Right lung (tissue), 5 donors: ENCODE data around the gene ABCG1. TPM values are rescaled to one million over a fixed set of nuclear protein-coding genes. Genes with fewer than 3 reads are reported as not detected.

Experiments
- DNase-seq, 2 donors: peaks; one replicate each; pipeline ENCODE4 v3.0.0-alpha.2; 2013
- polyA plus RNA-seq, 5 donors: library from polyadenylated mRNA; unstranded; fragments of 120-200 nt; gene quantifications; one replicate each; pipeline versions ENCODE4 v1.2.1 to v1.2.3, GENCODE V29; 2013; ENCODE audit warnings: inconsistent platforms in 1 of 5, low replicate concordance in 1 of 5; ENCODE audit not compliant: insufficient read length in 5 of 5, insufficient read depth in 1 of 5

Gene ABCG1
- polyA plus RNA-seq, 5 donors: 6.7 to 10.1 (median 8.8) TPM

DNA sequence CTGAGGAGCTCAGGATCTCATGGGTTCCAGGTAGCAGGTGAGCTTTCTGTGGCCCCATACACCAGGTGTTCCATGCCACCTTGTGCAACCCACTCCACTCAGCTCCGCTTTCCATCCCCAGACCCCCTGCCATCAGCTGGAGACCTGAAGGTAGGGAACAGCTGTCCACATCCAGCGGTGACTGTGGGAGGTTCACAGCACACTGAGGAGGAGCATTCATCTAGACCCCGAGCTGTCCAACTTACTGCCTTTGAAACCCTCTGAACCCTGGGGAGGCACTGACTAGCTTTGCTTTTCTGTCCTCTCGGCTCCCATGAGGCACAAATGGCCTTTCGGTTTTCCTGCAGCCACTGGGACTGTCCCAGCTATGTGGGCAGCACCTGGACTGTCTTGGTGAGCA lies 27.9 kb upstream of the ABCG1 start:
- no peak for DNase-seq

GRCh38 chr21:42191696-42192595 lies 27.0 kb upstream of the ABCG1 start:
- DNase-seq: no peak

DNA sequence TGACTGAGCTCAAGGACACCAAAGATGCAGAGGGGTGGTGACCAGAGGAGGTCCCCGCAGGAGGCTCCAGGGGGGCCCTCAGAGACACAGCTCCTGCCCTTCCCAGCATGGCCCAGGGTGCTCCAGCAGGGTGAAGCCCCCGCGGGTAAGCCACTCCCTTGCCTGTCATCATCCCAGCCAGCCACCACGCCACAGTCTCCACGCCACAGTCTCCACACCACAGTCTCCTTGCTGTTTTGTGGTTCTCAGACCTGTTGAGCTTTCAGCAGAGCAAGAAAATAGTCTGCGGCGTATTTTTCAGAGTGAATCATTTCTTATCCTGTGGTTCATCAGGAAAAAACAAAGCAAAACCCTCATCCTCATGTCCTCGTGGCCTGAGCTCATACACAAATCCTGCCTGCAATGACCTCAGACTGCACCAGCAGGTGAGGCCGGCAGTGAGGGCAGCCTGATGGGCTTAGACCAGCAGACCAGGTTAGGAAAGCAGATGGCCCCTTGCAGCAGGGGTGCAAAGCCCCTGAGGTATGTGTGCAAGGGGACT lies 25.7 kb upstream of the ABCG1 start:
- no peak for DNase-seq

DNA sequence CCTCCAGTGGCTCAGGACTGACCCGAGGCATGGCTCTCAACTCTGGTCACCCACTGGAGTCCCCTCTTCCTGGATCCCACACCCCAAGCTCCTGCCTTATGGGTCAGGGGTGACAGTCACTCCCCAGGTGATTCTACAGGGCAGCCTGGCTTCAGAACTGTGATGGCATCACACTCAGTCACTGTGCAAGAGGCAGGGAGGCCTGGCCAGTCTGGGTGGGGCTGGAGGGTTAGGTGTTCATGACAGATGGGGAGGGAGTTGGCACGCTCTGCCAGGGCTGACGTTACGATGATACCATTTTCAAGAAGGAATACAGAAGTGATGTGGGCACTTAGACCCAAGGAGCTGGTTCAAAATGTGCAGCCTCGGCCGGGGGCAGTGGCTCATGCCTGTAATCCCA lies 25.2 kb upstream of the ABCG1 start:
- DNase-seq: no peak

DNA sequence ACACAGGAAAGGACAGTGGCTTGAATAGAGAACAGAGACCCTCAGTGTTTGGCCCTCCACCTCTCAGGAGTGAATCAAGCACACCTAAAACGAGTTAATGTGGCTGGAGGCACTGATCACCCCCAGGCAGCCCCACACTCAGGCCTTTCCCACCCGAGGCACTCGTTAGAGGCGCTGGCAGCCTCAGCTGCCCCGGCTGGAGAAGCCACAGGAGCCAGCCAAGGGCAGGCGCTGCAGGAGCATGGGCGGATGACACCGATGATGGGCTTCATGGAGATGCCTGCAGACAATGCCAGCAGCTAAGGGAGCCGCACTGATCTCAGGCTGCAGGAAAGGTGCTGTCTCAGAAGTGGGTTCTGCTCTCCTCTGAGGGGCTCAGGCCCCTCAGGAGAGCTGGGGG lies 24.1 kb upstream of the ABCG1 start:
- DNase-seq: no peak

DNA sequence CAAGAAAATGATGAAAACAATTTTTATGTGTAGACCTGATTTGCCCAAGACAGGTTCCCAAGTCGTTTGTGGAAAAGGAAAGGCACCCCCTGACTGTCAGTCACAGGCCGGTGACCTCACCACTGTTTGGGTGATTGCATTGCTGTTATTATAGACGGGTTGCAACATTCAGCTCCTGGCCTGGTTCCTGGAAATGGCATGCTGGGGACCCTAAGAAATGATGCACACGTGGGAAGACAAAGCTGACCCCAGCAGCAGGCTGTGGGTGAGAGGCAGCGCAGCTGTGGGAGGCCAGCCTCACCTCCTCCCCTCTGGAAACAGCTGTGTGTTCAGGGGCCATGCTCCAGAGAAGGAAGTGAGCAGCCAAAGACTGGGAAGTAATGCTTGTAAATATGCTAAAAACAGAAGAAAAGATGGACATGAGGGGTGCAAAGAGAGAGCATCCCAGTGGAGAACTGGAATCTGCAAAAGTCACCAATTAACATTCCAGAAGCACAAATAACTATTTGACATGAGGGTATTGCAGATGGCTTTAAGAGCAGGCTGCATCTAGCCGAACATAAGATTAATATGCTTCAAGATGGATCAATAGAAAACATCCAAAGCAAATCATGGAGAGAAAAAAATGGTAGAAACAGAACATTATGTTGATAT lies 23.4 kb upstream of the ABCG1 start:
- no peak for DNase-seq

- no peak for DNase-seq
Observed at GRCh38 chr21:42198929-42199867, 19.7 kb upstream of the ABCG1 start.

- DNase-seq: no peak
Observed at GRCh38 chr21:42199868-42200463, 19.0 kb upstream of the ABCG1 start.

DNA sequence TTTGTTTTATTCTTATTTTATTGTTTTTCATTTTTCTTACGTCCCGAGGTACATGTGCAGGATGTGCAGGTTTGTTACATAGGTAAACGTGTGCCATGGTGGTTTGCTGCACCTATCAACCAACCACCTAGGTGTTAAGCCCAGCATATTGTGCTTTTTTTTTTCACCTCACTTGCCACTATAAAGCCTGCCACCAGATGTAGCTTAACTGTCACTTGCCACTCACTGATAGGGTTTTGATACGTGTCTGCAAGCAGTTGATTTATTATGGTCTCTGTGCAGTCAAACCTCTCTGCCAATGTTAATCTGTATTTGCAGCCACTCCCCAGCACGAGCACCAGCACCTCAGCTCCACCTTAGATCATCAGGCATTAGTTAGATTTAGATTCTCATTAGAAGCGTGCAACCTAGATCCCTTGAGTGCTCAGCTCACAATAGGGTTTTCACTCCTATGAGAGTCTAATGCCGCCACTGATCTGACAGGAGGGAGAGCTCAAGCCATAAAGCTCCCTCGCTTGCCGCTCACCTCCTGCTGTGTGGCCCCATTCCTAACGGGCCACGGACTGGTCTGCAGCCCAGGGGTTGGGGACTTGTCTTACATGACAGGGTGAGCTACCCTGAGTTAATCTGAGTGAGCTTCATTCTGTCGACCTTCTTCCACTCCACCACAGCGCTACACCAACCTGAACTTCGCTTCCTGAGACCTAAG lies 17.9 kb upstream of the ABCG1 start:
- DNase-seq: no peak

DNA sequence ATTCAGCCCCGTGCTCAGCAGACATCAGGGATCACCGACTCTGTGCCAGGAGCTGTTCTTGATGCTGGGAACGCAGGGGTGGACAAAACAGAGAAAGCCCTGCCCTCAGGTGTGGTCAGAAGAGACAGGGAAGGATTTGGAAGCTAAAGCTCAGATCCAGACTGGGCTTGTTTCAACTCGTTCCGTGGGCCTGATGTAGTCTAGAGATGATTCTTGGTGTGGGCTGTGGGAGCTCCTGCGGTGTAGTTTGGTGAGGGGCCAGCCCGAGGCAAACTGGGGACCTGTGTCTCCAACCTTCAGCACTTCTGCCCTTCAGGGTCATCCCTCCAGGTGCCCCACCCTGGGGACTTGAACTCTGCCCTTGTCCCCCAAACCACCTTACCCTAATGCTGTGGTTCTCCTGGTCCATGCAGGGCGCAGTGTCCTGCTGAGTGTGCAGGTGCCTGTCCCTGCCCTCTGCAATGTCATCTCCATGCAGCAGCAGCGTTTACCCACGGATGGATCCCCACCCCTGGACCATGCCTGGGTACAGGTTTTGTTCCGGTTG lies 17.3 kb upstream of the ABCG1 start:
- DNase-seq: no peak

DNA sequence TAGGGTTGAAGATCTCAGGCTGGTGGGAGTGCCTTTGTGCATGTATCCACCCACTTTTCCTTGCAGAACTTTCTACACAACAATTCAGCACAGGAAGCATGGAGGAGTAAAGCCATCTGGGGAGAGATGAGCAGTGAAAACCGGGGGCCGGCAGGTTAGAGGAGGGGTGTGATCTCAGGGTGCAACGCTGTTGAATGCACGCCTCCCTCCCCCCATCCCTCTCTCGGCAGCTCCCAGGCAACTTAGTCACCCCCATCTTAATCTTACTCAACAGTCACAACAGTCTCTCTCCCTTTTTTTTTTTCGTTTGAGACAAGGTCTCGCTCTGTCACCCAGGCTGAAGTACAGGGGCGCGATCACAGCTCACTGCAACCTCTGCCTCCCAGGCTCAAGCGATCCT lies 16.6 kb upstream of the ABCG1 start:
- DNase-seq: no peak

DNA sequence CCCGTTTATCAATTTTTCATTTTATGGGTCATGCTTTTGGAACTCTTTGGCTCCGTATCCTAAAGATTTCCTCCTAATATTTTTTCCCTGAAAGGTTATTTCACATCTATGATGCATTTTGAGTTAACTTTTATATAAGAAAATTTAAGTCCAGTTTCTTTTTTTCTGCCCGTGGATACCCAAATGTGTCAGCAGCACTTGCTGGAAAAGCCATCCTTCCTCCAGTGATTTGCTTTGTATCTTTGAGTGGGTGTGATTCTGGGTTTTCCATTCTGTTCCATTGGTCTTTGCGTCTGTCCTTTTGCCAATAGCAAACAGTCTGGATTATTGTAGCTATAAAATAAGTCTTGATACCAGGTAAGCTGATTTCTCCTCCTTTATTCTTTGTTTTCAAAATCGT lies 15.6 kb upstream of the ABCG1 start:
- no peak for DNase-seq

DNA sequence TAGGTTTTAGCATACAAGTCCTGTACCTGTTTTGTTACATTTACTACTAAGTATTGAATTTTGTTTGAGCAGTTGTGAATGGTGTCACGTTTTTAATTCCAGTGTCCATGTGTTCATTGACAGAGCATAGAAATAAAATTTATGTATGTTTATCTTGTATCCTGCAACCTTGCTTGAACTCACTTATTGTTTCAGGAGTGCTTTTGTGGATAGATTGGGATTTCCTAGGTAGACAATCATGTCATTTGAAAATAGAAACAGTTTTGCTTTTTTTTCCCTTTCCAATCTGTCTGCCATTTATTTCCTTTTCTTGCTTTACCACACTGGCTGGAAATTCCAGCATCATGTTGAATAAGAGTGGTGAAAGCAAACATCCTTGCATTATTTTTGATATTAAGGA lies 15.0 kb upstream of the ABCG1 start:
- DNase-seq: no peak

DNA sequence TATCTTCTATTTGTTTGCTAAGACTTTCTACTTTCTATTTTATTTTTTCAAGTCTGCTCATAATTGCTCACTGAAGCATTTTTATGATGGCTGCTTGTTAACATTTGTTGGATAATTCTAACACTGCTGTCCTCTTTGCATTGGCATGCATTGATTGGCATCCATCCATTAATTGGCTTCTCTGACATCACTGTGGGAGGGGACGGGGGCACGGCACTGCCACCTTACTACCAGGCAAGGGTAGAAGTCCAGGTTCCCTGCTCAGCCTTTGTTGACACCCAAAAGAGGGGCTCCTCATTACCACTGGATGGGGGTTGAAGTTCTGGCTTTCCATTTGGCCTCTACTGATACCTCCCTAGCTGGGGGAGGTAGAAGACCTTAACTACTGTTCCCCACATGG lies 11.5 kb upstream of the ABCG1 start:
- DNase-seq: no peak

DNA sequence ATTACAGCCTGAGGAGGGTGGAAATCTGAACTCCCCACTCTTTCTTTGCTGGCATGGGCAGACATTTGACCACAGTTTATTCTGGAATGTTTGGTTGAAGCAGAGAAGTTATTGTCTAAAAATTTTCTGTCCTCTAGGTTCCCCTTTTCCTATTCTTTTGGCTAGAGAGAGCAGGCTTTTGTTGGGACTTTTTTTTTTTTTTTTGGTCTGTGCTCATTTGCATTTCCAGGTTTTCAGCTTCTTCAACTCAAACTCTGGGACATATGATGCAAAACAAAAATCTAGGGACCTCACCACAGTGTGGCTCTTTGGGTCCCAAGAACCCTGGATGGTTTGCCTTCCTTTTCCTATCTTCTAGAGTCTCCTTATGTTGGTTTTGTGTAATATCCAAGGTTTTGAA lies 10.9 kb upstream of the ABCG1 start:
- DNase-seq: no peak

GRCh38 chr21:42208801-42209490 lies 10.0 kb upstream of the ABCG1 start:
- DNase-seq: no peak

DNA sequence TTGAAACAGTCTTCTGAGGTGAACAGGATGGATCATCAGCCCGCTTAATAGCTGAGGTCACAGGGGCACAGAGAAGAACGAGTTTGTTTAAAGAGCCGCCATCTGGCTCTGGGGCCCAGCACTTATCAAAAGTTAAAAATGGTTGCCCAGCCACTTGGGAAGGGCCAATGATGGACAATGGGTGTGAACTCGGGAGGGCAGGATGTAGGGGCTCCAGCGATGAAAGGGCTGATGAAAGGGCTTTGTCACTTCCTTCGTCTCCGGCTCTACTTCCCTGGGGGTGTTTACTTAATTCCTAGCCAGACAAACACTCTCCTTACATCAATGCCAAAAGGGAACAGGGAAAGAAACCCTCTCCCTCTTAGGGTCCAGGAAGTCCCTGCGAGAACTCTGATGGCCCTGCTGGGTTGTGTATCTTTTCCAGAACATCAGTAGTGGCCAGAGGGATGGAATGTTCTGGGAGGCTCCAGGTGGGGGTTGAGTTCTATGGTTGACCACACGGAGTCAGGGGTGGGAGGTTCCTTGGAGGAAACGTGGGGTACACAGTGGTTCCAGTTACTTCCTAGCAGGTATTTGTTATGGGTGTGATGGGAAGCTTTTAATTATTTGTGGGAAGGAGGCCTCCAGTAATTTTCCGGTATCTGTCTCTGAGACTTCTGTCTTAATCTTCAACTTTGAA lies 9.0 kb upstream of the ABCG1 start:
- DNase-seq: no peak

DNA sequence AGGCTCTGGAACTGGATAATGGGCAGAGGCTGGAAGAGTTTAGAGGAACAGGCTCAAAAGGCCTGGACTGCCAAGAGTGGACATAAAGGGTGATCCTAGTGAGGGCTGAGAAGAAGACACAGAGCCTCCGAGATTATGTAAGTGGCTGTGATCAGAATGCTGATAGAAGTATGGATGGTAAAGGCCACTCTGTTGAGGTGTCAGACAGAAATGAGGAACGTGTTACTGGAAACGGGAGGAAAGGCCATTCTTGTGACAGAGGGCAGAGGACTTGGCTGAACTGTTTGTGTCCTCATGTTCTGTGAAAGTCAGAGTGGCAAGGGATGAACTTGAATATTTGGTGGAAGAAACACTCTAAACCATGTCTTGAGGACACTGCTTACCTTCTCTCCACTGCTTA lies 6.7 kb upstream of the ABCG1 start:
- DNase-seq: no peak

DNA sequence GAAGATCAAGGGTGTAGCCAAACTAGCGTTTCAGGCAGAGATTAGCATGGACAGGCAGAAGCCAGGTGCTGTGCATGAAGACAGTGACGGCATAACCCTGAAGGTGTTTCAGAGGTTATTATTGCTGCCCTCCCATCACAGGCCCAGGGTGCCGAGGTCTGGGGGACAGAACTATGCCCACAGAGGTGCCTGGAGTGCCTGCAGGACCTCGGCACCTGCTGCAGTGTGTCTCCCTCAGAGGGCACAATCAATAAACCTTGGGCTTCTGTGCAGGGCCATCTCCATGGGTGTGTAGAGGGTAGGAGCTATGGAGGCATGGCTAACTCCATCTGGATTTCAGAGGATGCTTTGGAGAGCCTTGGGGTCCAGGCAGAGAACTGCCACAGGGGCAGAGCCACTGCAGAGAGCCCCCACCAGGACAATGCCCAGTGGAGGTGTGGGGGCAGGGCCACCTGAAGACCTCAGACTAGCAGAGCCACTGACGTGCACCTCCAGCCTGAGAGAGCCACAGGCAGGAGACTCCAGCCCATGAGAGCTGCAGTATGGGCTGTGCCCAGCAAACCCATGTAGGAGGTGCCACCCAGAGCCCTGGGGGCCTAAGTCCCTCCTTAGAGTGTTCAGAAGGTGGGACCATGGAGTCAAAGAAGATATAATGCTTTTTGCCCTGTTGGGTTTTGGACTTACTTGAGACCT lies 5.7 kb upstream of the ABCG1 start:
- DNase-seq: no peak
